ENCODE data around the gene KCNAB2.

The KCNAB2 gene

GRCh38 chr1:6019166-6019845 is 26.4 kb upstream of the KCNAB2 start:
- Mint-ChIP-seq H3K4me3 (no peak overlapping the region), H3K27ac (no peak overlapping the region), H3K4me1 (peaks cover 17% of the 10 kb centered on the region), H3K9me3 (no peaks in the 10 kb centered on the region), H3K36me3 (no peaks in the 10 kb centered on the region)
- no peak for ATAC-seq
- no peak for DNase-seq (ENCODE audit: low spot score in 2 of 2)

DNA sequence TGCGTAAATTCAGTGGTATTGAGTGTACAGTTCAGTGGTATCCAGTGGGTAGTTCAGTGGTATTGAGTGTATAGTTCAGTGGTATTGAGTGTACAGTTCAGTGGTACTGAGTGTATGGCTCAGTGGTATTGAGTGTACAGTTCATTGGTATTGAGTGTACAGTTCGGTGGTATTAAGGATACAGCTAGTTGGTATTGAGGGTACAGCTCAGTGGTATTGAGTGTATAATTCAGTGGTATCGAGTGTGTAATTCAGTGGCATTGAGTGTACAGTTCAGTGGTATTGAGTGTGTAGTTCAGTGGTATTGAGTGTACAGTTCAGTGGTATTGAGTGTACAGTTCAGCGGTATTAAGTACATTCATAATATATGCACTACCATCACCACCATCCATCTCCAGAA is 23.5 kb upstream of the KCNAB2 start:
- peaks cover 20% of the 10 kb centered on the region for H3K36me3 Mint-ChIP-seq
- no peak for ATAC-seq
- no peak overlapping the region for H3K4me3 Mint-ChIP-seq

DNA sequence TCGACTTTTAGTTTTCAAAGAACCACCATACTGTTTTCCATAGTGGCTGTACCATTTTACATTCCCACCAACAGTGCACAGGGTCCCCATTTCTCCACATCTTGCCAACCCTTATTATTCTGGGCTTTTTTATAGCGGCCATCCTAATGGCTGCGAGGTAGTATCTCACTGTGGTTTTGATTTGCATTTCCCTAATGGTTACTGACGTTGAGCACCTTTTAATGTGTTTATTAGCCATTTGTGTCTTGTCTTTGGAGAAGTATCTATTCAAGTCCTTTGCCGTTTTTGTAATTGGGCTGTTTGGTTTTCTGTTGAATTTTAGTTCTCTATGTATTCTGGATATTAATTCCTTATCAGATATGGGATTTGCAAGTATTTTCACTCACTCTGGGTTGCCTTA is 22.3 kb upstream of the KCNAB2 start:
- no peak overlapping the region for H3K4me3 Mint-ChIP-seq
- no peaks in the 10 kb centered on the region for H3K9me3 Mint-ChIP-seq
- peaks cover 31% of the 10 kb centered on the region for H3K36me3 Mint-ChIP-seq
- ATAC-seq (no peak), DNase-seq (ENCODE audit: low spot score in 2 of 2) (no peak)
- H3K4me1 Mint-ChIP-seq = peaks cover 46% of the 10 kb centered on the region
- H3K27ac Mint-ChIP-seq = no peak overlapping the region

More for the DNA sequence above, 23.5 kb upstream of the KCNAB2 start:
- H3K4me1 Mint-ChIP-seq = peaks cover 34% of the 10 kb centered on the region
- no peak overlapping the region for H3K27ac Mint-ChIP-seq
- no peak for DNase-seq (ENCODE audit: low spot score in 2 of 2)
- H3K9me3 Mint-ChIP-seq = no peaks in the 10 kb centered on the region

DNA sequence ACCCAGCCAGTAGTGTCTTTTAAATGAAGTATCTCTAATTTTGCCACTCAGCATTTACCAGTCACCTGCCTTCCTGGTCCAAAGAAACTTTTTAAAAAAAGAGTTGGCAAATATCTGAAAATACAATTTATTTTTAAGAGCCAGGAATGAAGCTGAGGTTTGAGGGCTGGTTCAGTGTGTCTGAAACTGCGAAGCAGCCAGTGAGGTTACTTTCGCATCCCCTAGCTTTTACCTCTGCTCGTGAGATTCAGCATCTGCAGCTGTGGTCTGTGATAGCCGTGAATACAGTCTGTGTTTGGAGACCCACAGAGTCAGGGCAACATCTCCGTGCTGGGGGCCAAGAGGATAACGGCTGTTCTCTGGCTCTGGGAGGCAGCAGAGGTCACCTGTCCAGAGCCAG is 21.3 kb upstream of the KCNAB2 start:
- Mint-ChIP-seq H3K36me3 (peaks cover 42% of the 10 kb centered on the region), H3K4me3 (peak overlapping the region; percentile 99), H3K9me3 (no peaks in the 10 kb centered on the region), H3K27ac (peak overlapping the region; percentile 96), H3K4me1 (peaks cover 55% of the 10 kb centered on the region)
- ATAC-seq (no peak), DNase-seq (ENCODE audit: low spot score in 2 of 2) (no peak)

DNA sequence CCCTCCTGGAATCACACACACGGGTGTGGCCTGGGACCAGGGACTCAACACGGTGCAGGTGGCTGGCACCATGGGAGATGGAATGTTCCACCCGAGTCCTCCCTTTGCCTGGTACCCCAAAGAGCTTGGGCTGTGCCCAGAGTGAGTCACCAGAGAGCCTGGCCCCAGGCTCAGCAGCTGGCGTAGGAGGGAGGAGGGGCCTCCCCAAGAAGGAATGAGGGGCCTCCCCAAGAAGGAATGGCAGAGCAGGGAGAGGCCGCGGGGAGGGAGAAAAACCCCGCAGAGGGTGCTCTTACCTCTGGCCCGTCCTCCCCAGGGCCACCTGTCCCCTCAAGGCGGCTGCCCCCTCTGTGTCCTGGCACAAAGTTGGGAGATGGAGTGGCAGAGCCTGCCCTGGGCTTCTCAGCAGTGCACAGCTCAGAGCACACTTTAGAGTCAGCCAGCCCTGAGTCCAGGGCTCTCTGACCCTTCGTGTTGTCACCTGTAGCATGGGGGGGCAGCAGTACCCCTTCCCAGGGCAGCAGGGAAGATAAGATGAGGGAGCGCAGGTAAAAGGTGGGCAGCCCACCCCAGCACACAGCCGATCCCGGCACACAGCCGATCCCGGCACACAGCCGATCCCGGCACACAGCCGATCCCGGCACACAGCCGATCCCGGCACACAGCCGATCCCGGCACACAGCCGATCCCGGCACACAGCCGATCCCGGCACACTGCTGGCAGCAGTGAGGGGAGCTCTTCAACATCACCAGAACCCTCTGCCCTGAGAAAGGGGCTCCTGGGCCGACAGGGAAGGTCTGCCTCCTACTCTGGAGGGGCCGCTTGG is 20.2 kb upstream of the KCNAB2 start:
- no peak for DNase-seq (ENCODE audit: low spot score in 2 of 2)
- peak overlapping the region; percentile 99 for H3K4me3 Mint-ChIP-seq
- H3K36me3 Mint-ChIP-seq = peaks cover 53% of the 10 kb centered on the region
- no peaks in the 10 kb centered on the region for H3K9me3 Mint-ChIP-seq
- peak overlapping the region; percentile 96 for H3K27ac Mint-ChIP-seq
- peaks cover 66% of the 10 kb centered on the region for H3K4me1 Mint-ChIP-seq
- no peak for ATAC-seq

- no peaks in the 10 kb centered on the region for H3K9me3 Mint-ChIP-seq
- H3K4me1 Mint-ChIP-seq = peaks cover 74% of the 10 kb centered on the region
- H3K27ac Mint-ChIP-seq = peak overlapping the region; percentile 96
- DNase-seq (ENCODE audit: low spot score in 2 of 2) (peak; percentile 83 to 93), ATAC-seq (peak; percentile 88)
- peak overlapping the region; percentile 99 for H3K4me3 Mint-ChIP-seq
- H3K36me3 Mint-ChIP-seq = peaks cover 60% of the 10 kb centered on the region
Measured at GRCh38 chr1:6026095-6026809, 19.4 kb upstream of the KCNAB2 start.

DNA sequence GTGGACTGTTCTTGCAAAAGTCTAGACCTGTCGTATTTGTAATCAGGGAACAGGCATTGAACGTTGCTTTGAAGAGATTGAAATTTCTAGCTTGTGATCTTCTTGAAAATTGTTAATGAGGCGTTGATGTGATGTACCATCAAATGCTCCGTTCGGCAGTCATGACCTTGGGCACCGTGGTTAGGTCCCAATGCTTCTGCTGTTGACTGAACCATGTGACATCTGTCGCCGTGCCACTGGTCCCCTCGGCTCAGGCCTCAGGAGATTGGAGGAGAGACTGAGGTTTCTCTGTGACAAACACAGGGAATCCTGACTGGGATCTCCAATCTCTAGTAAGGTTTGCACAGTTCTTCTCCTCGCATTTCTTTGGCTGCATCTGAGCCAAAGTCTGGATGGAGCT is 18.1 kb upstream of the KCNAB2 start:
- peaks cover 75% of the 10 kb centered on the region for H3K4me1 Mint-ChIP-seq
- ATAC-seq (peak; percentile 41), DNase-seq (ENCODE audit: low spot score in 2 of 2) (no peak)
- peak overlapping the region; percentile 99 for H3K4me3 Mint-ChIP-seq
- peak overlapping the region; percentile 96 for H3K27ac Mint-ChIP-seq
- no peaks in the 10 kb centered on the region for H3K9me3 Mint-ChIP-seq
- peaks cover 74% of the 10 kb centered on the region for H3K36me3 Mint-ChIP-seq

DNA sequence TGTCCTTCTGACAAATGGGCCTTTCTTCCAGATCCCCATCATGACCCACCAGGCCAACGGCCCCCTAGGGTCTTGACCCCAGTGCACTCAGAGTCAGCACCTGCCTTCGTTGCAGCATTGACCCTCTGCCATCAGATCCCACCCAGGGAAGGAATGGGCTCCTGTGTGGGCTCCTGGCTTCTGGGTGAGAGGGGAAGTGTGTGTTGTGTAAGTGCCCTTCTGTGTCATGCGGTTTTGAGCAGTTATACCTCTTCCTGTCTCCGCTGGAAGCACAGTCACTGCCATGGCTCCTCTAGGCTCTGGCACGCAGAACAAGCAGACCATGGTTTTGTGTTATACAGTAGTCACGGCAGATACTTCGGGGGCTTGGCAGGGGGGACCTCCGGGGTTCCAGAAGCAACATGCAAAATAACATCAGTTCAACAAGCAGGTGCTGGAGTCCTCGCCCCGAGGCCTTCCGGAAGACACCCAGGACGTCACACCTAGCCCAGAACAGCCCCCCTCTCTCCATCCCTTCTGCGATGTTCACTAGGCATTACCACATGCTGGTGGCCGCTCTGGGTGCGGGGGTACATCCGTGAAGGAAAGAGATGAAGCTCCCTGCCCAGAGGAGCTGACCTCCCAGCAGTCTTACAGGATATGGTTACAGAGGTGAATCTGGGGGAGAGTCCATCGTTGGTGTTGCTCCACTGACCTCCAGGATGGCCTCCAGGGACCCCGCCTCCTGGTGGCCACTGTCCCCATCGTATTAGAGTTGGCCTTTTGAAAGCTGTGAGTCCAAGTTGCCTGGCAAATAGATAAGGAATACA is 17.4 kb upstream of the KCNAB2 start:
- H3K4me1 Mint-ChIP-seq = peaks cover 82% of the 10 kb centered on the region
- ATAC-seq = peak; percentile 77
- peak overlapping the region; percentile 96 for H3K27ac Mint-ChIP-seq
- H3K36me3 Mint-ChIP-seq = peaks cover 80% of the 10 kb centered on the region
- peak; percentile 43 to 80 for DNase-seq (ENCODE audit: low spot score in 2 of 2)
- H3K9me3 Mint-ChIP-seq = no peaks in the 10 kb centered on the region
- peak overlapping the region; percentile 99 for H3K4me3 Mint-ChIP-seq

DNA sequence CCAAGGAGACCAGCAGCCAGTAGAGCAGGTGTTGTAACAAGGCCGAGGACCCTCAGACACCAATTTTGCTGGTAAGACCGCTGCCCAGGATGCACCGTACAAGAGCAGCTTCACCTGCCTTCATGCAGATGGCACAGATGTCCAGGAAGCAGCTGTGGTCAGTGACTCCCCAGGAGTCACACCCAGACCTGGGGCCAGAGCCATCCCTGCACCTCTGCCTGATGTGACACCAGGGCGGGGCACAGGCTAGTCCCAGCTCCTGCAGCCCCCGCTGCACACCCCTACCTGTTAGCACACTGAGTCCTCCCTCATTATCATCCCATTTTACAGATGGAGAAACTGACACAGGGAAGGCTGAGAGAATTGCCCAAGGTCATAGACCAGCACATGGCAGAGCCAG is 16.3 kb upstream of the KCNAB2 start:
- Mint-ChIP-seq H3K9me3 (no peaks in the 10 kb centered on the region), H3K36me3 (peaks cover 91% of the 10 kb centered on the region), H3K27ac (peak overlapping the region; percentile 96), H3K4me1 (peaks cover 91% of the 10 kb centered on the region), H3K4me3 (peak overlapping the region; percentile 99)
- no peak for DNase-seq (ENCODE audit: low spot score in 2 of 2)
- ATAC-seq = no peak

DNA sequence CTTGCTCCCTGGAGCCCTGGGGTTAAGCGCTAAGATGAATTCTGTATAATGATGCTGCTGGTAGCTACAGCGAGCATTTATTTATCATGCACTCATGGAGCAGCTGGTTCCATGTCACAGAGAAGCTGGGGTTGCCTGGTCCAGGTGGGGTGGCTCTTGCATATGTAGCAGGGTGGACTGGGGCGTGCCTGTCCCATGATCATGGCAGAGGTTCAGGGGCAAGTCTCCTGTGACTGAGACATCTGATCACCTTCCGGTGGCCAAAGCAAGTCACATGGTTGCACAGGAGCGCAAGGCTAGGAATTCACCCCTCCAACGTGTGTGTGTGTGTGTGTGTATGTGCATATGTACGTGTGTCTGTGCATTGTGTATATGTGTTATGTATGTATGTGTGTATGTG is 15.6 kb upstream of the KCNAB2 start:
- peak overlapping the region; percentile 96 for H3K27ac Mint-ChIP-seq
- H3K4me1 Mint-ChIP-seq = peaks cover 93% of the 10 kb centered on the region
- no peak for ATAC-seq
- peak overlapping the region; percentile 99 for H3K4me3 Mint-ChIP-seq
- H3K36me3 Mint-ChIP-seq = peaks cover 96% of the 10 kb centered on the region
- DNase-seq (ENCODE audit: low spot score in 2 of 2) = no peak
- no peaks in the 10 kb centered on the region for H3K9me3 Mint-ChIP-seq

- H3K4me1 Mint-ChIP-seq = peaks cover 93% of the 10 kb centered on the region
- peaks cover 97% of the 10 kb centered on the region for H3K36me3 Mint-ChIP-seq
Measured at GRCh38 chr1:6030547-6031261, 15.0 kb upstream of the KCNAB2 start.

DNA sequence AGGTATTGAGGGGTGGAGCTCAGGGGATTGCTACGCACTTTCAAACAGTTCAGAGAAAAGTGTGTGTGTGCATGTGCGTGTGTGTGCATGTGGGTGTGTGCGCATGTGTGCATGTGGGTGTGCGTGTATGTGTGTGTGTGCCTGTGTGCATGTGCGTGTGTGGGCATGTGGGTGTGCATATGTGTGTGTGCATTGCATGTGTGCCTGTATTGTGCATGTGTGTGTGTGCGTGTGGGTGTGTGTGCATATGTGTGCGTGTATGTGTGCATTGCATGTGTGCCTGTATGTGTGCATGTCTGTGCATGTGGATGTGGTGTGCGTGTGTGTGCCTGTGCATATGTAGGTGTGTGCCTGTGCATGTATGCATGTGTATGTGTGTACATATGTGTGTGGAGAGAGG is 12.6 kb upstream of the KCNAB2 start:
- peak overlapping the region; percentile 86 for H3K27ac Mint-ChIP-seq
- peaks cover 93% of the 10 kb centered on the region for H3K4me1 Mint-ChIP-seq
- no peak overlapping the region for H3K4me3 Mint-ChIP-seq
- no peak for DNase-seq (ENCODE audit: low spot score in 2 of 2)
- ATAC-seq = no peak
- H3K36me3 Mint-ChIP-seq = peaks cover 100% of the 10 kb centered on the region
- H3K9me3 Mint-ChIP-seq = no peaks in the 10 kb centered on the region

More at GRCh38 chr1:6030547-6031261, 15.0 kb upstream of the KCNAB2 start:
- DNase-seq (ENCODE audit: low spot score in 2 of 2) = no peak
- Mint-ChIP-seq H3K27ac (peak overlapping the region; percentile 96), H3K9me3 (no peaks in the 10 kb centered on the region), H3K4me3 (peak overlapping the region; percentile 99)
- no peak for ATAC-seq

GRCh38 chr1:6033986-6034749 is 11.5 kb upstream of the KCNAB2 start:
- H3K4me3 Mint-ChIP-seq = peak overlapping the region; percentile 9
- H3K36me3 Mint-ChIP-seq = peaks cover 100% of the 10 kb centered on the region
- peak in 1 of 2 donors; percentile 64 for DNase-seq (ENCODE audit: low spot score in 2 of 2)
- H3K27ac Mint-ChIP-seq = peak overlapping the region; percentile 85
- H3K4me1 Mint-ChIP-seq = peaks cover 83% of the 10 kb centered on the region
- H3K9me3 Mint-ChIP-seq = no peaks in the 10 kb centered on the region
- ATAC-seq = no peak

DNA sequence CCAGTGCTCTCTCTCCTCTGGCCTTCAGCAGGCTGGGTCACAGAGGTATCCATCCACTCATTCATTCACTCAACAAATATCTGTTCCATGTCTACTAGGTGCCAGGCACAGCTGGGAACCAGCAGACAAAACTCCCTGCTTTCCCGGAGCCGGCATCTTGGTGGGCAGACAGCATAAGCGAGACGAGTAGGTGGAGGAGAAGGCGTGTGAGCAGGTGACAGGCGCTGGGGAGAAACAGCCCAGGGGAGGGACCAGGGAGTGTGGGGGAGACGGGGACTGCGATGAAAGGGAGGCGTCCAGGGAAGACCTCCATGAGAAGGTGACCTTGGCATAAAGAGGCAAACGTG is 11.0 kb upstream of the KCNAB2 start:
- Mint-ChIP-seq H3K4me3 (peak overlapping the region; percentile 9), H3K27ac (peak overlapping the region; percentile 85), H3K9me3 (no peaks in the 10 kb centered on the region), H3K4me1 (peaks cover 78% of the 10 kb centered on the region), H3K36me3 (peaks cover 100% of the 10 kb centered on the region)
- DNase-seq (ENCODE audit: low spot score in 2 of 2) (no peak), ATAC-seq (no peak)

Measured in stimulated activated effector memory CD8-positive, alpha-beta T cell treated with anti-CD3 and anti-CD28 coated beads, Interleukin-12 subunit alpha, Interleukin-12 subunit beta, amount 100 ng/mL, for 72 hours (primary cell).